ENCODE data around the gene FAF1. TPM values are rescaled to one million over a fixed set of nuclear protein-coding genes. Genes with fewer than 3 reads are reported as not detected.
"Not testable (repeated sequence)": the region's sequence is repeated elsewhere in the genome, so short reads cannot be mapped to it uniquely, and the experiment has no call there.

FAF1 gene
- polyA plus RNA-seq, 1 of the 3 experiments (the other 2 are of a cell fraction): 8.7 TPM

DNA sequence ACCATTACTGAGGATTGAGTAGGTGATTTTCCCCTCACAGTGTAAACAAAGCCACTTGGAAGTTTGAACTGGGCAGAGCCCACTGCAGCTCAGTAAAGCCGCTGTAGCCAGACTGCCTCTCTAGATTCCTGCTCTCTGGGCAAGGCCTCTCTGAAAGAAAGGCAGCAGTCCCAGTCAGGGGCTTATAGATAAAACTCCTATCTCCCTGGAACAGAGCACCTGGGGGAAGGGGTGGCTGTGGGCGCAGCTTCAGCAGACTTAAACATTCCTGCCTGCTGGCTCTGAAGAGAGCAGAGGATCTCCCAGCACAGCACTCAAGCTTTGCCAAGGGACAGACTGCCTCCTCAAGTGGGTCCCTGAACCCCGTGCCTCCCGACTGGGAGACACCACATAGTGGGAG lies 45.5 kb upstream of the FAF1 start:
- H3K4me1 ChIP-seq (ENCODE audit: control insufficient read depth in 1 of 2, insufficient read depth in 2 of 2, low read depth in 1 of 2, low read length in 1 of 2); H4K20me1 ChIP-seq (ENCODE audit: insufficient read depth); H3K79me2 ChIP-seq (ENCODE audit: insufficient read depth); H2AFZ ChIP-seq (ENCODE audit: low read depth); H3K4me3 ChIP-seq (ENCODE audit: low read depth in 2 of 2, low read length in 1 of 2); H3K27ac ChIP-seq (ENCODE audit: low read depth in 2 of 2, low read length in 1 of 2); H3K9ac ChIP-seq; H3K9me2 ChIP-seq; H3K27me3 ChIP-seq (ENCODE audit: insufficient read depth); POLR2A ChIA-PET; H3F3A ChIP-seq (replicated peaks; ENCODE audit: insufficient read depth); H3K36me3 ChIP-seq (replicated peaks in 1 of 2; ENCODE audit: control insufficient read depth in 1 of 2, insufficient read depth in 2 of 2, low read length in 1 of 2); CTCF ChIA-PET; H3K9me3 ChIP-seq; DNase-seq; H3K4me2 ChIP-seq: not testable (repeated sequence)
- WGBS (ENCODE audit: low lambda C conversion rate): 94% methylated on average over 2 of the region's 4 CpGs

DNA sequence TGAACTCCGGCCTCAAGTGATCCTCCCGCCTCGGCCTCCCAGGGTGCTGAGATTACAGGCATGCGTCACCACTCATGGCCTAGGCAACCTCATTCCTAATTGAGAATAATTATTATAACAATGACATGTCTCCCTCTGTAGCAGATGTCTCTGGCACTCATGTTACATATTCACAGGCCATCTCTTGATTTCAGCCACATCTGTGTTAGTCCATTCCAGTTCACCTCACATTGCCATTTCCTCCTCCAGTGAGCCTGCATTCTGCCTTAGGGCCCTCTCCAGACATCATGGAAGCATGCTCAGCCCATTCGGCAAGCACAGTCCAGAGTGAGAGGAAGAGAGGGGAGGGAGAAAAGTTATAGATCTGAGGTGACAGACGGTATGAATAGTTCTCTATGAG lies 42.4 kb upstream of the FAF1 start:
- Histone ChIP-seq H3K9me3 (no peaks in the 10 kb centered on the region; the same call in 1 of the 2 replicates), H3K9me2 (no peaks in the 10 kb centered on the region), H3F3A (replicated peaks; ENCODE audit: insufficient read depth) (no peaks in the 10 kb centered on the region), H3K4me2 (no peak overlapping the region), H3K4me3 (ENCODE audit: low read depth in 2 of 2, low read length in 1 of 2) (no peak overlapping the region), H4K20me1 (ENCODE audit: insufficient read depth) (no peaks in the 10 kb centered on the region), H3K79me2 (ENCODE audit: insufficient read depth) (no peaks in the 10 kb centered on the region), H3K27ac (ENCODE audit: low read depth in 2 of 2, low read length in 1 of 2) (no peak overlapping the region), H3K4me1 (ENCODE audit: control insufficient read depth in 1 of 2, insufficient read depth in 2 of 2, low read depth in 1 of 2, low read length in 1 of 2) (no peaks in the 10 kb centered on the region), H3K9ac (no peak overlapping the region), H3K36me3 (replicated peaks in 1 of 2; ENCODE audit: control insufficient read depth in 1 of 2, insufficient read depth in 2 of 2, low read length in 1 of 2) (peaks cover 0 to 2% of the 10 kb centered on the region in 2 experiments), H2AFZ (ENCODE audit: low read depth) (no peak overlapping the region), H3K27me3 (ENCODE audit: insufficient read depth) (no peaks in the 10 kb centered on the region)
- TF ChIP-seq CHD2 (IDR thresholded peaks at IDR 0.05; ENCODE audit: low read length, partially characterized antibody) (no peak), GABPA (IDR thresholded peaks at IDR 0.05; ENCODE audit: low read depth) (no peak), NRF1 (IDR thresholded peaks at IDR 0.05; ENCODE audit: low read depth, low read length) (no peak), FOXJ3 (CRISPR knock-in tag; IDR thresholded peaks at IDR 0.05) (no peak), RFX5 (IDR thresholded peaks at IDR 0.05; ENCODE audit: low read length) (no peak)
- ChIA-PET POLR2A (no interaction called here), CTCF (no interaction called here)
- 95% methylated on average over 6 of the region's 6 CpGs for WGBS (ENCODE audit: low lambda C conversion rate)
- no peak for DNase-seq

DNA sequence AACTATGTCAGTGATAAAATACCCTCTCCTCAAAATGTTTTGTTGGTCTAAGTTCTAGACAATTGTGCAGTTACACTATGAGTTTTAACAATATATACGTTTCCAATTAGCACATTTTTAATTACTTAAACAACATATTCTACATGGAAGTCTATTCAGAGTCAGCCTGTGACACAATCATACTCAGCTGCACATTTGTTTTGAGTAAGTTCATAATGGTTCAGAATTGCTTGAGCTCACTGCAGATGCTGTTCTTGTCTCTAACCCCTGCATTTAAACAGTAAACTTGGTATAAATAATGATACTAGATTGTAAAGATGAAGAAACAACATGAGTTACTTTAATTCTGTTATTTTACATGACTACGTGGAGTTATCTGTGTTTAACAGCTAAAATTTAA lies 40.6 kb upstream of the FAF1 start:
- no peak for TF ChIP-seq RXRA (IDR thresholded peaks at IDR 0.05; ENCODE audit: borderline replicate concordance, low read depth)
- TF ChIP-seq, protein P1, sequence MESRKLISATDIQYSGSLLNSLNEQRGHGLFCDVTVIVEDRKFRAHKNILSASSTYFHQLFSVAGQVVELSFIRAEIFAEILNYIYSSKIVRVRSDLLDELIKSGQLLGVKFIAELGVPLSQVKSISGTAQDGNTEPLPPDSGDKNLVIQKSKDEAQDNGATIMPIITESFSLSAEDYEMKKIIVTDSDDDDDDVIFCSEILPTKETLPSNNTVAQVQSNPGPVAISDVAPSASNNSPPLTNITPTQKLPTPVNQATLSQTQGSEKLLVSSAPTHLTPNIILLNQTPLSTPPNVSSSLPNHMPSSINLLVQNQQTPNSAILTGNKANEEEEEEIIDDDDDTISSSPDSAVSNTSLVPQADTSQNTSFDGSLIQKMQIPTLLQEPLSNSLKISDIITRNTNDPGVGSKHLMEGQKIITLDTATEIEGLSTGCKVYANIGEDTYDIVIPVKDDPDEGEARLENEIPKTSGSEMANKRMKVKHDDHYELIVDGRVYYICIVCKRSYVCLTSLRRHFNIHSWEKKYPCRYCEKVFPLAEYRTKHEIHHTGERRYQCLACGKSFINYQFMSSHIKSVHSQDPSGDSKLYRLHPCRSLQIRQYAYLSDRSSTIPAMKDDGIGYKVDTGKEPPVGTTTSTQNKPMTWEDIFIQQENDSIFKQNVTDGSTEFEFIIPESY (IDR thresholded peaks at IDR 0.05; ENCODE audit: borderline replicate concordance, low read depth): no peak
- TF ChIP-seq SIN3A (IDR thresholded peaks at IDR 0.05; ENCODE audit: borderline replicate concordance, low read depth, low read length): no peak
- TF ChIP-seq RAD21 (IDR thresholded peaks at IDR 0.05; ENCODE audit: low read length): no peak
- TF ChIP-seq FOXJ3 (CRISPR knock-in tag; IDR thresholded peaks at IDR 0.05): no peak
- no peak for TF ChIP-seq CHD2 (IDR thresholded peaks at IDR 0.05; ENCODE audit: low read length, partially characterized antibody)
- no peak for TF ChIP-seq TAF1 (IDR thresholded peaks at IDR 0.05; ENCODE audit: borderline replicate concordance, low read depth, low read length)
- no peak for TF ChIP-seq JUND (IDR thresholded peaks at IDR 0.05)
- TF ChIP-seq, protein P2, sequence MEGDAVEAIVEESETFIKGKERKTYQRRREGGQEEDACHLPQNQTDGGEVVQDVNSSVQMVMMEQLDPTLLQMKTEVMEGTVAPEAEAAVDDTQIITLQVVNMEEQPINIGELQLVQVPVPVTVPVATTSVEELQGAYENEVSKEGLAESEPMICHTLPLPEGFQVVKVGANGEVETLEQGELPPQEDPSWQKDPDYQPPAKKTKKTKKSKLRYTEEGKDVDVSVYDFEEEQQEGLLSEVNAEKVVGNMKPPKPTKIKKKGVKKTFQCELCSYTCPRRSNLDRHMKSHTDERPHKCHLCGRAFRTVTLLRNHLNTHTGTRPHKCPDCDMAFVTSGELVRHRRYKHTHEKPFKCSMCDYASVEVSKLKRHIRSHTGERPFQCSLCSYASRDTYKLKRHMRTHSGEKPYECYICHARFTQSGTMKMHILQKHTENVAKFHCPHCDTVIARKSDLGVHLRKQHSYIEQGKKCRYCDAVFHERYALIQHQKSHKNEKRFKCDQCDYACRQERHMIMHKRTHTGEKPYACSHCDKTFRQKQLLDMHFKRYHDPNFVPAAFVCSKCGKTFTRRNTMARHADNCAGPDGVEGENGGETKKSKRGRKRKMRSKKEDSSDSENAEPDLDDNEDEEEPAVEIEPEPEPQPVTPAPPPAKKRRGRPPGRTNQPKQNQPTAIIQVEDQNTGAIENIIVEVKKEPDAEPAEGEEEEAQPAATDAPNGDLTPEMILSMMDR (IDR thresholded peaks at IDR 0.05): no peak
- TF ChIP-seq NFIC (IDR thresholded peaks at IDR 0.05; ENCODE audit: borderline replicate concordance): no peak
- TF ChIP-seq FOSL2 (IDR thresholded peaks at IDR 0.05; ENCODE audit: borderline replicate concordance, low read depth): no peak
- TF ChIP-seq, protein P3, sequence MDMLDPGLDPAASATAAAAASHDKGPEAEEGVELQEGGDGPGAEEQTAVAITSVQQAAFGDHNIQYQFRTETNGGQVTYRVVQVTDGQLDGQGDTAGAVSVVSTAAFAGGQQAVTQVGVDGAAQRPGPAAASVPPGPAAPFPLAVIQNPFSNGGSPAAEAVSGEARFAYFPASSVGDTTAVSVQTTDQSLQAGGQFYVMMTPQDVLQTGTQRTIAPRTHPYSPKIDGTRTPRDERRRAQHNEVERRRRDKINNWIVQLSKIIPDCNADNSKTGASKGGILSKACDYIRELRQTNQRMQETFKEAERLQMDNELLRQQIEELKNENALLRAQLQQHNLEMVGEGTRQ (IDR thresholded peaks at IDR 0.05; ENCODE audit: borderline replicate concordance, low read depth, low read length): no peak
- no peak for DNase-seq
- ChIA-PET POLR2A (no interaction called here), CTCF (interaction anchor here (0.8 kb wide), 1 partner anchor 9 kb away, joined by 3 read pairs; no protein-coding TSS in a partner anchor)
- Histone ChIP-seq H2AFZ (ENCODE audit: low read depth) (no peak overlapping the region), H3K27me3 (ENCODE audit: insufficient read depth) (no peaks in the 10 kb centered on the region), H3K4me1 (ENCODE audit: control insufficient read depth in 1 of 2, insufficient read depth in 2 of 2, low read depth in 1 of 2, low read length in 1 of 2) (no peaks in the 10 kb centered on the region), H3K27ac (ENCODE audit: low read depth in 2 of 2, low read length in 1 of 2) (no peak overlapping the region), H3K36me3 (replicated peaks in 1 of 2; ENCODE audit: control insufficient read depth in 1 of 2, insufficient read depth in 2 of 2, low read length in 1 of 2) (peaks cover 0 to 2% of the 10 kb centered on the region in 2 experiments), H3K9me2 (no peaks in the 10 kb centered on the region), H3K4me2 (no peak overlapping the region), H3K4me3 (ENCODE audit: low read depth in 2 of 2, low read length in 1 of 2) (no peak overlapping the region), H3K9me3 (no peaks in the 10 kb centered on the region), H4K20me1 (ENCODE audit: insufficient read depth) (no peaks in the 10 kb centered on the region), H3K79me2 (ENCODE audit: insufficient read depth) (no peaks in the 10 kb centered on the region), H3F3A (replicated peaks; ENCODE audit: insufficient read depth) (no peaks in the 10 kb centered on the region), H3K9ac (no peak overlapping the region)
- WGBS (ENCODE audit: low lambda C conversion rate): 48% methylated on average over 2 of the region's 2 CpGs
